ENCODE results near the gene CENPM.

Gene CENPM

GRCh38 chr22:41905411-41906202, 41.3 kb downstream of the CENPM start:
- Histone ChIP-seq H3K4me2 (ENCODE audit: low read length, poor library complexity, severe bottlenecking) (no peak overlapping the region), H3K9me3 (ENCODE audit: control insufficient read depth, low read length) (no peaks in the 10 kb centered on the region), H3K14ac (ENCODE audit: low read length in 2 of 2) (no peak overlapping the region), H3K36me3 (ENCODE audit: control insufficient read depth in 1 of 2, insufficient read depth in 2 of 2, low read depth in 1 of 2, low read length in 2 of 2) (peaks cover 66 to 72% of the 10 kb centered on the region in 2 experiments), H3K27me3 (ENCODE audit: control insufficient read depth in 1 of 2, insufficient read depth in 1 of 2, low read length in 2 of 2) (peaks cover 0 to 8% of the 10 kb centered on the region in 2 experiments), H3K4ac (ENCODE audit: low read depth in 1 of 2, low read length in 2 of 2) (no peak overlapping the region), H3K79me1 (replicated peaks; ENCODE audit: low read length, poor library complexity, severe bottlenecking) (peaks cover 2% of the 10 kb centered on the region), H4K8ac (ENCODE audit: low read length) (no peak overlapping the region), H2BK15ac (ENCODE audit: low read depth, poor library complexity, severe bottlenecking) (no peak overlapping the region), H3K27ac (ENCODE audit: low read length, poor library complexity, severe bottlenecking) (no peak overlapping the region), H2BK12ac (ENCODE audit: low read length in 2 of 2) (no peak overlapping the region), H3K9ac (ENCODE audit: low read length) (no peak overlapping the region), H2BK5ac (ENCODE audit: low read depth, low read length, poor library complexity, severe bottlenecking) (no peak overlapping the region), H4K91ac (ENCODE audit: low read length) (peak overlapping the region; percentile 16), H3K18ac (ENCODE audit: low read depth in 1 of 2, low read length in 2 of 2) (no peak overlapping the region), H2BK120ac (ENCODE audit: low read depth, low read length) (no peak overlapping the region), H3K4me1 (ENCODE audit: control insufficient read depth, insufficient read depth, low read depth, low read length) (peaks cover 33% of the 10 kb centered on the region), H2AFZ (ENCODE audit: low read depth, low read length) (no peak overlapping the region), H3K23ac (ENCODE audit: low read length in 2 of 2) (no peak overlapping the region), H2AK5ac (ENCODE audit: low read length, severe bottlenecking) (no peak overlapping the region), H3K4me3 (ENCODE audit: insufficient read depth in 1 of 2, low read depth in 1 of 2, low read length in 2 of 2) (no peak overlapping the region)
- WGBS = 97% methylated on average over 16 of the region's 23 CpGs
- DNase-seq = no peak

GRCh38 chr22:41904450-41905410, 42.2 kb downstream of the CENPM start:
- Histone ChIP-seq H4K8ac (ENCODE audit: low read length) (no peak overlapping the region), H3K27me3 (ENCODE audit: control insufficient read depth in 1 of 2, insufficient read depth in 1 of 2, low read length in 2 of 2) (peaks cover 0 to 3% of the 10 kb centered on the region in 2 experiments), H3K4me2 (ENCODE audit: low read length, poor library complexity, severe bottlenecking) (no peak overlapping the region), H3K27ac (ENCODE audit: low read length, poor library complexity, severe bottlenecking) (no peak overlapping the region), H2AFZ (ENCODE audit: low read depth, low read length) (no peak overlapping the region), H3K18ac (ENCODE audit: low read depth in 1 of 2, low read length in 2 of 2) (no peak overlapping the region), H3K79me1 (replicated peaks; ENCODE audit: low read length, poor library complexity, severe bottlenecking) (peaks cover 2% of the 10 kb centered on the region), H2BK5ac (ENCODE audit: low read depth, low read length, poor library complexity, severe bottlenecking) (no peak overlapping the region), H2BK15ac (ENCODE audit: low read depth, poor library complexity, severe bottlenecking) (no peak overlapping the region), H3K14ac (ENCODE audit: low read length in 2 of 2) (no peak overlapping the region), H3K9ac (ENCODE audit: low read length) (no peak overlapping the region), H3K4me1 (ENCODE audit: control insufficient read depth, insufficient read depth, low read depth, low read length) (peaks cover 24% of the 10 kb centered on the region), H3K4me3 (ENCODE audit: insufficient read depth in 1 of 2, low read depth in 1 of 2, low read length in 2 of 2) (no peak overlapping the region), H2AK5ac (ENCODE audit: low read length, severe bottlenecking) (no peak overlapping the region), H2BK120ac (ENCODE audit: low read depth, low read length) (no peak overlapping the region), H2BK12ac (ENCODE audit: low read length in 2 of 2) (no peak overlapping the region), H3K36me3 (ENCODE audit: control insufficient read depth in 1 of 2, insufficient read depth in 2 of 2, low read depth in 1 of 2, low read length in 2 of 2) (peaks cover 74 to 81% of the 10 kb centered on the region in 2 experiments), H3K23ac (ENCODE audit: low read length in 2 of 2) (no peak overlapping the region), H3K9me3 (ENCODE audit: control insufficient read depth, low read length) (no peaks in the 10 kb centered on the region), H4K91ac (ENCODE audit: low read length) (peak overlapping the region; percentile 16), H3K4ac (ENCODE audit: low read depth in 1 of 2, low read length in 2 of 2) (no peak overlapping the region)
- 96% methylated on average over 24 of the region's 24 CpGs for WGBS
- no peak for DNase-seq

- no peak overlapping the region for H3K4me2 ChIP-seq (ENCODE audit: low read length, poor library complexity, severe bottlenecking)
- H3K4me3 ChIP-seq (ENCODE audit: insufficient read depth in 1 of 2, low read depth in 1 of 2, low read length in 2 of 2) = no peak overlapping the region
- H3K9ac ChIP-seq (ENCODE audit: low read length) = no peak overlapping the region
- peaks cover 91 to 92% of the 10 kb centered on the region in 2 experiments for H3K36me3 ChIP-seq (ENCODE audit: control insufficient read depth in 1 of 2, insufficient read depth in 2 of 2, low read depth in 1 of 2, low read length in 2 of 2)
- H3K23ac ChIP-seq (ENCODE audit: low read length in 2 of 2) = no peak overlapping the region
- no peaks in the 10 kb centered on the region for H3K9me3 ChIP-seq (ENCODE audit: control insufficient read depth, low read length)
- no peak overlapping the region for H2AFZ ChIP-seq (ENCODE audit: low read depth, low read length)
- no peak overlapping the region for H2BK120ac ChIP-seq (ENCODE audit: low read depth, low read length)
- peak overlapping the region; percentile 23 for H4K91ac ChIP-seq (ENCODE audit: low read length)
- no peak overlapping the region for H3K27ac ChIP-seq (ENCODE audit: low read length, poor library complexity, severe bottlenecking)
- H3K79me1 ChIP-seq (replicated peaks; ENCODE audit: low read length, poor library complexity, severe bottlenecking) = peaks cover 2% of the 10 kb centered on the region
- no peaks in the 10 kb centered on the region for H3K27me3 ChIP-seq (ENCODE audit: control insufficient read depth in 1 of 2, insufficient read depth in 1 of 2, low read length in 2 of 2)
- no peak overlapping the region for H2BK15ac ChIP-seq (ENCODE audit: low read depth, poor library complexity, severe bottlenecking)
- DNase-seq = no peak
- no peak overlapping the region for H4K8ac ChIP-seq (ENCODE audit: low read length)
- H3K4me1 ChIP-seq (ENCODE audit: control insufficient read depth, insufficient read depth, low read depth, low read length) = peaks cover 17% of the 10 kb centered on the region
- H2BK12ac ChIP-seq (ENCODE audit: low read length in 2 of 2) = no peak overlapping the region
- 97% methylated on average over 15 of the region's 15 CpGs for WGBS
- no peak overlapping the region for H3K18ac ChIP-seq (ENCODE audit: low read depth in 1 of 2, low read length in 2 of 2)
- H2AK5ac ChIP-seq (ENCODE audit: low read length, severe bottlenecking) = no peak overlapping the region
- H2BK5ac ChIP-seq (ENCODE audit: low read depth, low read length, poor library complexity, severe bottlenecking) = no peak overlapping the region
- H3K14ac ChIP-seq (ENCODE audit: low read length in 2 of 2) = no peak overlapping the region
- H3K4ac ChIP-seq (ENCODE audit: low read depth in 1 of 2, low read length in 2 of 2) = no peak overlapping the region
Measured at GRCh38 chr22:41902932-41903421, 44.0 kb downstream of the CENPM start.

- H4K8ac ChIP-seq (ENCODE audit: low read length) = no peak overlapping the region
- no peak overlapping the region for H2AFZ ChIP-seq (ENCODE audit: low read depth, low read length)
- H3K9ac ChIP-seq (ENCODE audit: low read length) = no peak overlapping the region
- no peak overlapping the region for H2BK15ac ChIP-seq (ENCODE audit: low read depth, poor library complexity, severe bottlenecking)
- H3K4me1 ChIP-seq (ENCODE audit: control insufficient read depth, insufficient read depth, low read depth, low read length) = peaks cover 8% of the 10 kb centered on the region
- no peak overlapping the region for H4K91ac ChIP-seq (ENCODE audit: low read length)
- no peak overlapping the region for H3K4me3 ChIP-seq (ENCODE audit: insufficient read depth in 1 of 2, low read depth in 1 of 2, low read length in 2 of 2)
- no peaks in the 10 kb centered on the region for H3K9me3 ChIP-seq (ENCODE audit: control insufficient read depth, low read length)
- no peak for DNase-seq
- no peak overlapping the region for H3K4ac ChIP-seq (ENCODE audit: low read depth in 1 of 2, low read length in 2 of 2)
- no peaks in the 10 kb centered on the region for H3K27me3 ChIP-seq (ENCODE audit: control insufficient read depth in 1 of 2, insufficient read depth in 1 of 2, low read length in 2 of 2)
- no peak overlapping the region for H2BK5ac ChIP-seq (ENCODE audit: low read depth, low read length, poor library complexity, severe bottlenecking)
- H3K36me3 ChIP-seq (ENCODE audit: control insufficient read depth in 1 of 2, insufficient read depth in 2 of 2, low read depth in 1 of 2, low read length in 2 of 2) = peaks cover 89 to 94% of the 10 kb centered on the region in 2 experiments
- H3K79me1 ChIP-seq (replicated peaks; ENCODE audit: low read length, poor library complexity, severe bottlenecking) = peaks cover 2% of the 10 kb centered on the region
- no peak overlapping the region for H3K14ac ChIP-seq (ENCODE audit: low read length in 2 of 2)
- H2BK120ac ChIP-seq (ENCODE audit: low read depth, low read length) = no peak overlapping the region
- H2BK12ac ChIP-seq (ENCODE audit: low read length in 2 of 2) = no peak overlapping the region
- H2AK5ac ChIP-seq (ENCODE audit: low read length, severe bottlenecking) = no peak overlapping the region
- 96% methylated on average over 7 of the region's 7 CpGs for WGBS
- no peak overlapping the region for H3K23ac ChIP-seq (ENCODE audit: low read length in 2 of 2)
- no peak overlapping the region for H3K18ac ChIP-seq (ENCODE audit: low read depth in 1 of 2, low read length in 2 of 2)
- H3K4me2 ChIP-seq (ENCODE audit: low read length, poor library complexity, severe bottlenecking) = no peak overlapping the region
- H3K27ac ChIP-seq (ENCODE audit: low read length, poor library complexity, severe bottlenecking) = no peak overlapping the region
Measured at GRCh38 chr22:41902016-41902415, 44.9 kb downstream of the CENPM start.

Measured in mesenchymal stem cell (in vitro differentiated cells and primary cell).